Stimulated activated naive CD8-positive, alpha-beta T cell treated with anti-CD3 and anti-CD28 coated beads, Interleukin-15, amount 100 ng/mL, for 72 hours (primary cell): ENCODE data around the gene COQ8A.
A peak's percentile ranks its signal among the peaks of the same experiment; 100 is the strongest.
"Not testable (repeated sequence)": the region's sequence is repeated elsewhere in the genome, so short reads cannot be mapped to it uniquely, and the experiment has no call there.

ENCODE experiments used
- ATAC-seq: fragments of 150-1000 bp; cut with Tn5 transposase; 2 replicates; pipeline ENCODE4 v1.10.0; 2021; ENCODE audit warnings: mild to moderate bottlenecking, moderate library complexity
- DNase-seq, 2 donors: peaks; one replicate each; pipeline ENCODE4 v3.0.0; 2021 to 2022
- H3K27ac Mint-ChIP-seq, 2 donors: one replicate each; pipeline ENCODE4 v1.8.0; 2022; ENCODE audit warnings: mild to moderate bottlenecking in 2 of 2, mixed read lengths in 2 of 2, moderate library complexity in 2 of 2
- H3K27me3 Mint-ChIP-seq: one replicate; pipeline ENCODE4 v1.8.0; 2022; ENCODE audit warnings: mixed read lengths
- H3K4me1 Mint-ChIP-seq: one replicate; pipeline ENCODE4 v1.8.0; 2022; ENCODE audit warnings: mild to moderate bottlenecking, mixed read lengths
- H3K4me3 Mint-ChIP-seq, 2 donors: one replicate each; pipeline ENCODE4 v1.8.0; 2022; ENCODE audit warnings: mild to moderate bottlenecking in 2 of 2, mixed read lengths in 2 of 2, moderate library complexity in 1 of 2
- H3K9me3 Mint-ChIP-seq, 2 donors: one replicate each; pipeline ENCODE4 v1.8.0; 2022; ENCODE audit warnings: mixed read lengths in 2 of 2

Gene COQ8A

DNA sequence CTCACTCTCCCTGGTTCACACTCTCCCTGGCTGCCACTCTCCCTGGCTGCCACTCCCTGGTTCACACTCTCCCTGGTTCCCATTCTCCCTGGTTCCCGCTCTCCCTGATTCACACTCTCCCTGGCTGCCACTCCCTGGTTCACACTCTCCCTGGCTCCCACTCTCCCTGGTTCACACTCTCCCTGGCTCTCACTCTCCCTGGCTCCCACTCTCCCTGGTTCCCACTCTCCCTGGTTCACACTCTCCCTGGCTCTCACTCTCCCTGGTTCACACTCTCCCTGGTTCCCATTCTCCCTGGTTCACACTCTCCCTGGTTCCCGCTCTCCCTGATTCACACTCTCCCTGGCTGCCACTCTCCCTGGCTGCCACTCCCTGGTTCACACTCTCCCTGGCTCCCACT lies 15.8 kb downstream of the COQ8A start:
- DNase-seq, ATAC-seq, H3K27me3 Mint-ChIP-seq, H3K4me3 Mint-ChIP-seq, H3K27ac Mint-ChIP-seq: not testable (repeated sequence)
- peaks cover 54% of the 10 kb centered on the region for H3K4me1 Mint-ChIP-seq
- H3K9me3 Mint-ChIP-seq = peaks cover 4 to 39% of the 10 kb centered on the region in 2 donors

DNA sequence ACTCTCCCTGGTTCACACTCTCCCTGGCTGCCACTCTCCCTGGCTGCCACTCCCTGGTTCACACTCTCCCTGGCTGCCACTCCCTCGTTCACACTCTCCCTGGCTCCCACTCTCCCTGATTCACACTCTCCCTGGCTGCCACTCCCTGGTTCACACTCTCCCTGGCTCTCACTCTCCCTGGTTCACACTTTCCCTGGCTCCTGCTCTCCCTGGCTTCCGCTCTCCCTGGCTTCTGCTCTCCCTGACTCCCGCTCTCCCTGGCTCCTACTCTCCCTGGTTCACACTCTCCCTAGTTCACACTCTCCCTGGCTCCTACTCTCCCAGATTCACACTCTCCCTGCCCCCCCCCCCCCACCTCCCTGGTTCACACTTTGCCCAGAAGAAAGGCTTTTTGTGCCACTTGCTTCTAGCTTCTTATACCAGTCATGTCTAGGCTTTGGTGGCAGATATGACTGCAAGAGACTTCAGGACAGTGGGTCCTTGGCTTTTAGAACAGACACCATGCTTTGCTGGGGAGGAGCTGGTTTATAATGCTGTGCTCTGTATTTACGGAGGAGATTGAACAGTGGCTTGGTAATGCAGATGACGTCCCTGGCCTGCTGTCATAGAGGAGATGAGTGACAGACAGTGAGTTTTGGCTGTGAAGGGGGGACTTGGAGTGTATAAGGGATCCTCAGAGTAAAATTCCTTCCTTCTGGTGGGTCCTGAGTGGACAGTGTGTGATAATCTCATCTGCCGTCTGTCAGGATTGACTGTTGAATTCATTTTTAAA lies 17.0 kb downstream of the COQ8A start:
- Mint-ChIP-seq H3K4me1 (peaks cover 52% of the 10 kb centered on the region), H3K27ac (no peak overlapping the region), H3K9me3 (peaks cover 4 to 39% of the 10 kb centered on the region in 2 donors), H3K27me3 (no peaks in the 10 kb centered on the region), H3K4me3 (no peak overlapping the region)
- ATAC-seq (no peak), DNase-seq (no peak)

GRCh38 chr1:226957714-226958113 lies 17.6 kb downstream of the COQ8A start:
- Mint-ChIP-seq H3K27ac (no peak overlapping the region), H3K27me3 (no peaks in the 10 kb centered on the region), H3K4me1 (peaks cover 52% of the 10 kb centered on the region), H3K4me3 (no peak overlapping the region), H3K9me3 (peaks cover 4 to 39% of the 10 kb centered on the region in 2 donors)
- no peak for ATAC-seq
- DNase-seq = no peak

DNA sequence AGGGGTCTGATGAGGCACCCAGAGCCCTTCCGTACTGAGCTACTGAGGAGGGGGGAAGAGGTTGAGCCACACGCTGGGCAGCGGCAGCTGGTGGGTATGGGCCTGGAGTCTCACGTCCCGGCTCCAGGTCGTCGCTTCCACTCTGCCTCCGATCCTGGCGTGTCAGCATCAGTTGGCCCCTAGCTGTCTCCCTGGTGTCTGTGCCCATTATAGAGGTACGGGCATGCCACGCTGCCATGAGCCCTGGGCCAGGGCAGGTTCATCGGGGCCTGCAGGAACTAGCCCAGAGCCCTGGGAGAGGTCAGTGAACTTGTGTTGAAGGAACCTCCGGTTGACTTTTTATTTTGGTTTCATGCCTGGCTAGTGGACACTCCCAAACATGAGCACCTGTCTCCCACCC lies 18.2 kb downstream of the COQ8A start:
- H3K9me3 Mint-ChIP-seq = peaks cover 4 to 39% of the 10 kb centered on the region in 2 donors
- H3K4me1 Mint-ChIP-seq = peaks cover 55% of the 10 kb centered on the region
- H3K27ac Mint-ChIP-seq = no peak overlapping the region
- DNase-seq (no peak), ATAC-seq (no peak)
- H3K4me3 Mint-ChIP-seq = no peak overlapping the region
- H3K27me3 Mint-ChIP-seq = no peaks in the 10 kb centered on the region

- H3K4me3 Mint-ChIP-seq = no peak overlapping the region
- H3K9me3 Mint-ChIP-seq = peaks cover 4 to 32% of the 10 kb centered on the region in 2 donors
- H3K4me1 Mint-ChIP-seq = peaks cover 47% of the 10 kb centered on the region
- no peak for DNase-seq
- no peaks in the 10 kb centered on the region for H3K27me3 Mint-ChIP-seq
- ATAC-seq = peak; percentile 44
- no peak overlapping the region for H3K27ac Mint-ChIP-seq
Observed at GRCh38 chr1:226960256-226960655, 20.2 kb downstream of the COQ8A start.

GRCh38 chr1:226960944-226961765 lies 21.1 kb downstream of the COQ8A start:
- Mint-ChIP-seq H3K27me3 (no peaks in the 10 kb centered on the region), H3K4me1 (peaks cover 47% of the 10 kb centered on the region), H3K4me3 (no peak overlapping the region), H3K27ac (no peak overlapping the region), H3K9me3 (peaks cover 4 to 24% of the 10 kb centered on the region in 2 donors)
- ATAC-seq (no peak), DNase-seq (no peak)

DNA sequence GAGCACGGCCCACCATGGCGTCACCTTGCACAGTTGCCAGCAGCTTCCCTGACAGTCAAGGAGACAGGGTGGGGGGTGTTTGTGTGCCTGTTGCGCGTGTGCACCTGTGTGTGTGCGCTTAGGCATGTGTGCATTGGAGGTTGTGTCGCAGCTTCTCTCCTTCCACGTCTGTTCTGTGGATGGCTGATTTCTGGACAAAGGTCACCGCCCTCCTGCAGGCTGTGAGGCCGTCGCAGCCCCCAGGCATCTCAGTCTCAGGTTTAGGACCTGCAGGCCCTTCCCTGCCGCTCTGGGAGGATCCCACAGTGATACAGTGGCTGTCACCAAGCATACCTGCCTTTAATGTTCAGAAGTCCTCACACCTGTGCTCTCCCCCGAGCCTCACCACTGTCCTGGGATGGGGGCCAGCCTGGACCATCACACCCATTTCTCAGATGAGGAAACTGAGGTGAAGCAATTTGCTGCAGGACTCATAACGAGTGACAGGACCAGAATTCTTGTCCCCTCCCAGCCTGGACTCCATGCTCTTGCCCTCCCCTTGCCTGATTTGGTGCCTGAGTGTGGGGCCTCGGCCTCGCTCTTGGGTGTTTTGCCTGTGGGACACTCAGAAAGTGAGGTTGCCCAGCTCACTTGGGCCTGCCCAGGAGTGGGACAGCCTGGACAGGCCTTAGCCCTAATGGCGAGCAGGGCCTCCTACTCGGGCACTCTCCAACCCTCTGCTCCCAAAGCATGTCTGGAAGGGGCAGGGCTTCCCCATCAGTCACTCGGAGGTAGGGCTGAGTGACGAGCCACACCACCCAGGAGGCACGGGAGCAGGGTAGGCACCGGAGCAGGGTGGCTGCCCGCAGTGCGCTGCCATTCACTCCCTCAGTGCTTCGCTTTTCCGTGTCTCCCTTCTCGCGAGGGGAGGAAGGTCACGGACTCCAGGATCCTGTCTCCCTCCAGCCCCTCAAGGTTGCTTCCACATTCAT lies 22.6 kb downstream of the COQ8A start:
- Mint-ChIP-seq H3K27me3 (no peaks in the 10 kb centered on the region), H3K4me3 (no peak overlapping the region), H3K9me3 (peaks cover 0 to 14% of the 10 kb centered on the region in 2 donors), H3K27ac (peak overlapping the region in 1 of 2 donors; percentile 33), H3K4me1 (peaks cover 51% of the 10 kb centered on the region)
- no peak for ATAC-seq
- no peak for DNase-seq

DNA sequence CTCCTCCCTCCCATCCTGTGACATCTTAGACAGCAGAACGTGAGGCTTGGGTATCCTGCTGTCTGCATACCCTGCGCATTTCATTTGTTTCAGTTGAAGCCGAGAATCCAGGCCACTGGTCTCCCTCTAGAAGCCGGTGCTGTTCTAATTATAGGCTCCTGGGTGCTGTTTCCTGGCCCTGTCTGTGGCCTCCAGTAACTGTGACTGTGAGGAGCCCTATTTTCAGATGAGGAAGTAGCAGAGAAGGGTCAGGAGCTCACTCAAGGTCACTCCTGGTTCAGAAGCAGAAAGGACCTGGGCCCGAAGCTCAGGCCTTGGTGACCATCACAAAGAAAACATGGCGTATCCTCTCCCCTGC lies 24.0 kb downstream of the COQ8A start:
- H3K4me1 Mint-ChIP-seq = peaks cover 37% of the 10 kb centered on the region
- H3K9me3 Mint-ChIP-seq = peaks cover 0 to 8% of the 10 kb centered on the region in 2 donors
- H3K27ac Mint-ChIP-seq = peak overlapping the region in 1 of 2 donors; percentile 91
- no peak overlapping the region for H3K4me3 Mint-ChIP-seq
- no peaks in the 10 kb centered on the region for H3K27me3 Mint-ChIP-seq
- DNase-seq (no peak), ATAC-seq (no peak)

DNA sequence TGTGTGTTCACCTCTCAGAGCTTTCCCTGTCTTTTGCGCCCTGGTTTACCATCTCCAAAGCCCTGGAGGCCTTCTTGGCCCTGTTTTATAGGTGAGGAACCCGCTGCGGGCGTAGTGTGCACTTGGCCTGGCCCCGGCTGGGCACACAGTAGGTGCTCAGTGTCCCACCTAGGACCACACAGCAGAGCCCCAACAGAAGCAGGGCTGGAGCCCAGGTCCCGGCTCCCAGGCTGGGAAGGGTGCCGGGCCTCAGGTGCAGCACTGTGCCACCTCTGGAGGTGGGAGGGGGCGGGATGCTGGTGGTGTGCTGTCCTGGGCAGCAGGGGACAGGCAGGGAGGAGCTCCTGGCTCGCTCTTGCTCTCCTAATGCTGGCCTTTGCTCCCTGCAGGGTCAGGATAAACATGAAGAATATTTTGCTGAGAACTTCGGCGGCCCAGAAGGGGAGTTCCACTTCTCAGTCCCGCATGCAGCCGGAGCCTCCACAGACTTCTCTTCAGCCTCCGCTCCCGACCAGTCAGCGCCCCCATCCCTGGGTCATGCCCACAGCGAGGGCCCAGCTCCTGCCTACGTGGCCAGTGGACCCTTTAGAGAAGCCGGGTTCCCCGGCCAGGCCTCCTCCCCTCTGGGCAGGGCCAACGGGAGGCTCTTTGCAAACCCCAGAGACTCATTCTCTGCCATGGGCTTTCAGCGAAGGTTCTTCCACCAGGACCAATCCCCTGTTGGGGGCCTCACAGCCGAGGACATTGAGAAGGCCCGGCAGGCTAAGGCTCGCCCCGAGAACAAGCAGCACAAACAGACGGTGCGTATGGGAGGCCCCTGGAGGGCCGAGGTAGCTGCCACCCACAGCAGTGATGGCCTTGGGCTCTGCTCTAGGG lies 24.8 kb downstream of the COQ8A start:
- Mint-ChIP-seq H3K27ac (peak overlapping the region in 1 of 2 donors; percentile 38), H3K9me3 (peaks cover 0 to under 1% of the 10 kb centered on the region in 2 donors), H3K4me3 (no peak overlapping the region), H3K27me3 (no peaks in the 10 kb centered on the region), H3K4me1 (peaks cover 31% of the 10 kb centered on the region)
- ATAC-seq (peak; percentile 22), DNase-seq (no peak)

- peaks cover 27% of the 10 kb centered on the region for H3K4me1 Mint-ChIP-seq
- ATAC-seq (no peak), DNase-seq (no peak)
- H3K9me3 Mint-ChIP-seq = no peaks in the 10 kb centered on the region
- no peaks in the 10 kb centered on the region for H3K27me3 Mint-ChIP-seq
- peak overlapping the region in 1 of 2 donors; percentile 46 for H3K27ac Mint-ChIP-seq
- H3K4me3 Mint-ChIP-seq = no peak overlapping the region
Observed at GRCh38 chr1:226965581-226966440, 25.7 kb downstream of the COQ8A start.

GRCh38 chr1:226966683-226967082 lies 26.6 kb downstream of the COQ8A start:
- no peaks in the 10 kb centered on the region for H3K27me3 Mint-ChIP-seq
- peak overlapping the region in 1 of 2 donors; percentile 84 for H3K27ac Mint-ChIP-seq
- DNase-seq (no peak), ATAC-seq (no peak)
- H3K4me3 Mint-ChIP-seq = no peak overlapping the region
- H3K4me1 Mint-ChIP-seq = peaks cover 21% of the 10 kb centered on the region
- H3K9me3 Mint-ChIP-seq = peaks cover 2 to 4% of the 10 kb centered on the region in 2 donors

DNA sequence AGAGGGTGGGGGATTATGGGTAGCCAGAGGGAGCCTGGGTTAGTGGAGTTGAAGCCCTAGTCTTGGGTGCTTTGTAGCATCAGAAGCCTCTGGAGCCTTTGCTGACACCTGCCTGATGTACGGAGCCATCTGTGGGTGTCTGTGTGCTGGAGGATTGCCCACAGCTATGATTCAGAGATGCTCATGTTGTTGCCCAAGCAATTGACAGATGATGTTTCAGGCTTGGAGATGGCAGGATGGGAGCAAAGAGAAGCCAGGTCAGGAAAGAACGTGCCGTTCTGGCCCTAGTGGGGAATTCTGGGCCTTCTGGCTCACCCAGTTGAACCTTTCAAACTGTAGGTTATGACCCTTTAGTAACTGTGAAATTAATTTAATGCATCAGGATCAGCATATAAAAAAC lies 27.6 kb downstream of the COQ8A start:
- DNase-seq = no peak
- Mint-ChIP-seq H3K4me1 (peaks cover 16% of the 10 kb centered on the region), H3K4me3 (no peak overlapping the region), H3K9me3 (peaks cover 7 to 8% of the 10 kb centered on the region in 2 donors), H3K27me3 (no peaks in the 10 kb centered on the region), H3K27ac (no peak overlapping the region)
- ATAC-seq = no peak

DNA sequence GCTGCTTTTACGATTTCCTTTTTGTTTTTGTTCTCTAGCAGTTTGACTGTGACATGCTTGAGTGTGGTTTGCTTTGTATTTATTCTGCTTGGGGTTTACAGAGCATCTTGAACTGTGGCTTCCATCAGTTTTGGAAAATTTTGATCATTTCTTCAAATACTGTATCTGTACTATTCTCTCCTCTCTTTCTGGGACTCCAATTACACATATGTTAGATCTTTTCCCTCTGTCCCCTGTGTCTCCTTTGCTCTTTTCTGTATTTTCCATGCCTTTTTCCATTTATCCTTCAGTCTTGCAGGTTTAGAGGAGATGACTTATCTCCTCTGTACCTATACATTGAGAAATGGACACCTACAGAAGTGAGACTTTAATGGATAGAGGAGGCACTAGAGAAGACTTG lies 31.7 kb downstream of the COQ8A start:
- Mint-ChIP-seq H3K27me3 (no peaks in the 10 kb centered on the region), H3K4me3 (no peak overlapping the region), H3K9me3 (peaks cover 7 to 8% of the 10 kb centered on the region in 2 donors), H3K4me1 (peaks cover 5% of the 10 kb centered on the region), H3K27ac (no peak overlapping the region)
- ATAC-seq (no peak), DNase-seq (no peak)

- Mint-ChIP-seq H3K4me3 (no peak overlapping the region), H3K9me3 (peaks cover 7 to 8% of the 10 kb centered on the region in 2 donors), H3K27me3 (no peaks in the 10 kb centered on the region), H3K27ac (peak overlapping the region in 1 of 2 donors; percentile 48), H3K4me1 (no peaks in the 10 kb centered on the region)
- ATAC-seq = no peak
- no peak for DNase-seq
Observed at GRCh38 chr1:226972931-226973330, 32.8 kb downstream of the COQ8A start.
